Transverse colon (tissue), 4 donors: ENCODE measurements around the gene ZBTB44. TPM values are rescaled to one million over a fixed set of nuclear protein-coding genes. Genes with fewer than 3 reads are reported as not detected.

Experiments
- DNase-seq: peaks from one replicate; pipeline ENCODE4 v3.0.0-alpha.2; 2019
- H3K27ac ChIP-seq, 4 donors: fragments of 200-600 bp; sonication (generic); 2 replicates each; pipeline ENCODE4 v1.5.1; 2016 to 2018; ENCODE audit warnings: inconsistent platforms in 4 of 4
- H3K27me3 ChIP-seq: fragments of 200-600 bp; sonication (generic); 2 replicates; pipeline ENCODE4 v1.5.1; 2017; ENCODE audit warnings: inconsistent platforms
- H3K36me3 ChIP-seq, 4 donors: fragments of 200-600 bp; sonication (generic); 2 replicates each; pipeline ENCODE4 v1.5.1; 2017 to 2019; ENCODE audit warnings: inconsistent platforms in 4 of 4
- H3K4me1 ChIP-seq, 4 donors: fragments of 200-600 bp; sonication (generic); 2 replicates each; pipeline ENCODE4 v1.5.1; 2017 to 2020; ENCODE audit warnings: inconsistent platforms in 4 of 4
- H3K4me3 ChIP-seq, 4 donors: fragments of 200-600 bp; sonication (generic); 1 replicate in 1 of 4; 2 replicates in 3 of 4; pipeline versions ENCODE4 v1.5.1 to v1.6.1; 2017 to 2019; ENCODE audit warnings: inconsistent platforms in 4 of 4
- H3K9me3 ChIP-seq, 2 donors: fragments of 200-600 bp; sonication (generic); 2 replicates each; pipeline ENCODE4 v1.5.1; 2017 to 2019; ENCODE audit warnings: inconsistent platforms in 2 of 2
- CTCF ChIP-seq, 5 experiments: fragments of 200-600 bp in 3 of 5; fragments of 450-650 bp in 2 of 5; sonication (generic) in 3 of 5; IDR thresholded peaks; 1 replicate in 2 of 5; 2 replicates in 3 of 5; pipeline ENCODE4 v1.5.1; 2016 to 2017; ENCODE audit warnings: antibody characterized with exemption in 5 of 5, inconsistent platforms in 3 of 5, mild to moderate bottlenecking in 2 of 5, moderate library complexity in 1 of 5
- EP300 ChIP-seq: sonication (generic); formaldehyde crosslinking; IDR thresholded peaks from one replicate; pipeline ENCODE4 v1.6.1; 2017; ENCODE audit warnings: antibody characterized with exemption, low read depth
- POLR2A ChIP-seq: fragments of 450-650 bp; IDR thresholded peaks from one replicate; pipeline ENCODE4 v1.6.1; 2016; ENCODE audit warnings: antibody characterized with exemption, mild to moderate bottlenecking, moderate library complexity
- POLR2AphosphoS5 ChIP-seq, 3 donors: sonication (generic); formaldehyde crosslinking; IDR thresholded peaks; one replicate each; pipeline ENCODE4 v1.6.1; 2016; ENCODE audit warnings: antibody characterized with exemption in 3 of 3
- WGBS, 2 donors: methylation state at CpG; one replicate each; pipeline ENCODE4 v1.1.5; 2018; ENCODE audit warnings: low coverage in 1 of 2; 5-methylcytosine and 5-hydroxymethylcytosine counted together
- in situ Hi-C, 4 donors: fragments of 200-750 bp; cut with MboI; loops; one replicate each; pipeline versions ENCODE4 v1.15.0 to v1.15.1; 2017; ENCODE audit warnings: low sequenced_read_pairs in 3 of 4, low pct_ligation_motif_present in 1 of 4, low pct_unique_long_range_greater_than_20kb in 1 of 4
- intact Hi-C: fragments of 100-400 bp; cut with DNase I; formaldehyde crosslinking; loops from one replicate; pipeline ENCODE4 v1.15.1; 2023; ENCODE audit warnings: low total_unique reads
- total RNA-seq, 4 donors: library from RNA; depleted of rRNA; stranded (reverse); fragments of >200 nt; gene quantifications; one replicate each; pipeline ENCODE4 v1.1.0, GENCODE V29; 2016

The ZBTB44 gene
- total RNA-seq, 4 donors from 2014 or later = 29.7 to 64.0 (median 48.6) TPM

DNA sequence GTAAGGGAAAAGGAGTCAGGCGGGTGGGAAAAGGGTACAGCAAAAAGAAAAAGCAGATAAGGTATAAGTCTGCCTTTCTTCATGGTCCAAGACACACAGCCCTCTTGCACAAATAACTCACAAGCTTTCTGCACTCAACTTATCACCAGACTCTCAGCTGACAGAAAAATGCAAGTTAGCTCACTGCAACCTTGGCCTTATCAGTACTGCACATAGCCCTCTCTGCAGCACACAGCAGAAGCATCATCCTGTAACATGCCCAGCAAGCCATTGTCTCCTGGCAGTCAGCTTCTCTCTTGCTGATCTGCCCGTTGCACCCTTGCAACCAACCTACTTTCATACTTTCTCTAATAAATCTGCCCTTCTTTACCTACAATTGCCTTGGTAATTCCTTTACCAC lies 5.8 kb downstream of the ZBTB44 start:
- Histone ChIP-seq H3K27me3 (no peaks in the 10 kb centered on the region), H3K27ac (no peak overlapping the region), H3K36me3 (no peaks in the 10 kb centered on the region), H3K4me3 (no peak overlapping the region), H3K4me1 (peaks cover 0 to 32% (median 10%) of the 10 kb centered on the region in 4 donors), H3K9me3 (no peaks in the 10 kb centered on the region)
- in situ Hi-C loops (no loop called here), intact Hi-C loops (no loop called here)
- no peak for DNase-seq
- no peak for TF ChIP-seq CTCF (IDR thresholded peaks at IDR 0.05)
- no peak for TF ChIP-seq EP300
- no peak for TF ChIP-seq POLR2A
- TF ChIP-seq POLR2AphosphoS5 (IDR thresholded peaks at IDR 0.05) = no peak
- 82% methylated on average over 2 of the region's 2 CpGs; no CpG with 5 or more reads in 1 of the 2 donors for WGBS, 2 donors

DNA sequence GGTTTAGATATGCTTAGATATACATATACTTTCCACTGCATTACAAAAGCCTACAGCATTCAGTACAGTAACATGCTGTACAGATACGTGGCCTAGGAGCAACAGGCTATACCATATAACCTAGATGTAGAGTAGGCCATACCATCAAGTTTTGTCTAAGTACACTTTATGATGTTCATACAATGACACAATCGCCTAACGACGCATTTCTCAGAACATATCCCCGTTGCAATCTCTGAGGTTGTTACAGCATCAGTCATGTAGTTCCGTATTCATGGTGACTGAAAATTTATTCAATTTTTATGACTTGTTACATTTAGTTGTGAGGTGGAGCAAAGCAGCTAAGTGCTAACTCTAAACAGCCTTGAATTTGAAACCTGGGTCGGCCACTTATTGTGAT lies 6.7 kb downstream of the ZBTB44 start:
- no peaks in the 10 kb centered on the region for H3K27me3 ChIP-seq
- WGBS, 2 donors = 90 to 91% methylated on average over 7 of the region's 7 CpGs
- no peak for DNase-seq
- H3K9me3 ChIP-seq = no peaks in the 10 kb centered on the region
- H3K4me1 ChIP-seq = peaks cover 0 to 28% (median 8%) of the 10 kb centered on the region in 4 donors
- TF ChIP-seq POLR2AphosphoS5 (IDR thresholded peaks at IDR 0.05) = no peak
- TF ChIP-seq POLR2A = no peak
- no peak for TF ChIP-seq CTCF (IDR thresholded peaks at IDR 0.05)
- TF ChIP-seq EP300 = no peak
- H3K4me3 ChIP-seq = no peak overlapping the region
- H3K27ac ChIP-seq = no peak overlapping the region
- intact Hi-C loops (no loop called here), in situ Hi-C loops (no loop called here)
- no peaks in the 10 kb centered on the region for H3K36me3 ChIP-seq

DNA sequence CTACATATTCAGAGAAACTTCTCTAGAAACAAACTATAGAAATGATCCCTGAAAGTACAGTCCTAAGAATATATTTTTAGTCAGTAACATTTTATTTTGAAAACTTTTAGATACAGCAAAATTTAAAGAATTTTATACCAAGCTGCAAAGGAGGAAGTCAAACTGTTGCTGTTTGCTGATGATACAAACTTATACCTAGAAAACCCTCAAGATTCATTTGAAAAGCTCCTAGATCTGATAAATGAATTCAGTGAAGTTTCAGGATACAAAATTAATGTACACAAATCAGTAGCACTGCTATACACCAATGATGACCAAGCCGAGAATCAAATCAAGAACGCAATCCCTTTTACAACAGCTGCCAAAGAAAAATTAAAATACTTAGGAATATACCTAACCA lies 10.1 kb downstream of the ZBTB44 start:
- DNase-seq = no peak
- WGBS, 2 donors = 89 to 100% methylated on average over 2 of the region's 2 CpGs
- H3K27ac ChIP-seq = no peak overlapping the region
- no peak overlapping the region for H3K4me3 ChIP-seq
- peaks cover 8 to 16% (median 9%) of the 10 kb centered on the region in 4 donors for H3K4me1 ChIP-seq
- intact Hi-C loops (no loop called here), in situ Hi-C loops (no loop called here)
- no peak for TF ChIP-seq POLR2AphosphoS5 (IDR thresholded peaks at IDR 0.05)
- no peak for TF ChIP-seq EP300
- no peak for TF ChIP-seq CTCF (IDR thresholded peaks at IDR 0.05)
- TF ChIP-seq POLR2A = no peak
- H3K36me3 ChIP-seq = no peaks in the 10 kb centered on the region
- no peaks in the 10 kb centered on the region for H3K9me3 ChIP-seq
- H3K27me3 ChIP-seq = no peaks in the 10 kb centered on the region

DNA sequence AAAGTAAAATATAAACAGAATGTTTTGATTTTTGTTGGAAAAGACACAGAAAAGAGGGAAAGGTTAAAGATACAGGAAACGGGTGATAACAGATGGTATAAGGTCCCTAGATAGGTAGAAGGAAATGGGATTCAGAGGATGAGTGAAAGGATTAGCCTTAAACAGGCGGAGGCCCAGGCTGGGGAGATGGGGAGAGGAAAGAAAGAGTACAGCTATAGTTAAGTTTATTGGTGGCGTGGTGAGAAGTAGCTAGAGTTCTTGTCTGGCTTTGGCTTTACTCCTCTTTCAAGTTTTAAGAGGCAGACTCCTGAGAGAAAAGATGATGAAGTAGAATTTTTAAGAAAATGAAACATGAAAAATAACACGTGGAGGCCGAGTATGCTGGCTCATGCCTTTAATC lies 13.7 kb downstream of the ZBTB44 start:
- H3K27ac ChIP-seq = no peak overlapping the region

More for the DNA sequence above, 13.7 kb downstream of the ZBTB44 start:
- H3K27me3 ChIP-seq = no peaks in the 10 kb centered on the region
- H3K4me3 ChIP-seq = no peak overlapping the region
- no peaks in the 10 kb centered on the region for H3K36me3 ChIP-seq
- 84% methylated on average over 5 of the region's 5 CpGs for WGBS, 2 donors
- peaks cover 8 to 13% (median 9%) of the 10 kb centered on the region in 4 donors for H3K4me1 ChIP-seq
- intact Hi-C loops = no loop called here
- H3K9me3 ChIP-seq = no peaks in the 10 kb centered on the region
- in situ Hi-C loops = no loop called here
- DNase-seq = no peak
- TF ChIP-seq POLR2AphosphoS5 (IDR thresholded peaks at IDR 0.05) = no peak
- no peak for TF ChIP-seq EP300
- no peak for TF ChIP-seq POLR2A
- TF ChIP-seq CTCF (IDR thresholded peaks at IDR 0.05) = no peak
